Measurements from ENCODE around the gene RABGGTA.

DNA sequence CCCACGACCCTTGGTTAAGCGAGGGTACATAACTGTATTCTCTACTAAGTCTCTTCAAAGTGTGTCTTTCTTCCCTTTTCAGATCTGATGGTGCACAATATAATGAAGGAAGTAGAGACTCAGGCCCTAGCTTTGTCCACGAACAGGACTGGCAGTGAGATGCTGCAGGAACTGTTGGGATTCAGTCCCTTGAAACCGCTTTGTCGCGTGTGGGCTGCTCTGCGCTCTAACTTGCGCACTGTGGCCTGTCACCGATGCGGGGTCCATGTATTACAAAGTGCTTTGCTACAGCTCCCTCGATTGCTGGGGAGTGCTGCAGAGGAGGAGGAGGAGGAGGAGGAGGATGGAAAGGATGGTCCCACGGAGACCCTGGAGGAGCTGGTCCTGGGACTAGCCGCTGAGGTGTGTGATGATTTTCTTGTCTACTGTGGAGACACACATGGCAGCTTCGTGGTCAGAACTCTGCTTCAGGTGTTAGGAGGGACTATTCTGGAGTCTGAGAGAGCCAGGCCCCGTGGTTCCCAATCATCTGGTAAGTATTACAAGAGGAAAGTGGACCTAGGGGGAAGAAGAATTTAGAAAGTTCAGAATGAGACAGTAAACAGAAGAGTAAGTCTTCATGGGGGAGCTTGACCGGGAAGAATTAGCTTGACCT lies 29.1 kb upstream of the RABGGTA start:
- TF ChIP-seq, protein P1, sequence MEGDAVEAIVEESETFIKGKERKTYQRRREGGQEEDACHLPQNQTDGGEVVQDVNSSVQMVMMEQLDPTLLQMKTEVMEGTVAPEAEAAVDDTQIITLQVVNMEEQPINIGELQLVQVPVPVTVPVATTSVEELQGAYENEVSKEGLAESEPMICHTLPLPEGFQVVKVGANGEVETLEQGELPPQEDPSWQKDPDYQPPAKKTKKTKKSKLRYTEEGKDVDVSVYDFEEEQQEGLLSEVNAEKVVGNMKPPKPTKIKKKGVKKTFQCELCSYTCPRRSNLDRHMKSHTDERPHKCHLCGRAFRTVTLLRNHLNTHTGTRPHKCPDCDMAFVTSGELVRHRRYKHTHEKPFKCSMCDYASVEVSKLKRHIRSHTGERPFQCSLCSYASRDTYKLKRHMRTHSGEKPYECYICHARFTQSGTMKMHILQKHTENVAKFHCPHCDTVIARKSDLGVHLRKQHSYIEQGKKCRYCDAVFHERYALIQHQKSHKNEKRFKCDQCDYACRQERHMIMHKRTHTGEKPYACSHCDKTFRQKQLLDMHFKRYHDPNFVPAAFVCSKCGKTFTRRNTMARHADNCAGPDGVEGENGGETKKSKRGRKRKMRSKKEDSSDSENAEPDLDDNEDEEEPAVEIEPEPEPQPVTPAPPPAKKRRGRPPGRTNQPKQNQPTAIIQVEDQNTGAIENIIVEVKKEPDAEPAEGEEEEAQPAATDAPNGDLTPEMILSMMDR (IDR thresholded peaks at IDR 0.05; ENCODE audit: low read length) = no peak
- no peak for TF ChIP-seq EZH2 (IDR thresholded peaks at IDR 0.05; ENCODE audit: borderline replicate concordance, low read length)

All from OCI-LY1 (cell line).